ENCODE data around the gene USP2. TPM values are rescaled to one million over a fixed set of nuclear protein-coding genes. Genes with fewer than 3 reads are reported as not detected.

The USP2 gene
- total and polyA plus RNA-seq, 4 experiments from 2014 or later: 0.17 to 0.22 (median 0.21) TPM; not detected in 1

DNA sequence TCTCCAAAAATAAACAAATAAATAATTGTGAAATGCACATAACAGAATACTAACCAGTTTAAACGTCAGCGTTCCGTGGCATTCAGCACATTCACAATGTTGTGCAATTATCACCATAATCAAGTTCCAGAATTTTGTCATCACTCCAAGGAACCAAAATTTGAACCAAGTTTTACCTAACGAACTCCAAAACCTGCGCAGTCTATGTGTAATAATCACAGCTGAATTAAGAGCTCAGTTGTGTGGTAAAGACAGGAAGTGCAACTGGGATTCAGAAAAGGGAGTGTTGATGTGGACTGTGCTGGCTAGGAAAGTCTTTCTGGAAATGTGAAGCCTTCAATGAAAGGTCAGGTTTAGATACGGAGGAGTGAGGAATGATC lies 59.1 kb downstream of the USP2 start:
- Mint-ChIP-seq H3K4me1 (peaks cover 17 to 37% (median 27%) of the 10 kb centered on the region in 4 donors), H3K9me3 (no peaks in the 10 kb centered on the region), H3K27me3 (peaks cover 0 to 6% of the 10 kb centered on the region in 2 donors), H3K36me3 (no peaks in the 10 kb centered on the region), H3K27ac (no peak overlapping the region), H3K4me3 (peak overlapping the region in 5 of 8 donors; percentile 9 to 90 (median 27))
- ChIA-PET POLR2A (ENCODE audit: partially characterized antibody) (interaction anchor here (2.1 to 3.5 kb wide), 3 partner anchors 12 to 116 kb away, joined by 8 to 22 read pairs (median 10); partner anchors contain the start of genes CBL and RNF26), CTCF (ENCODE audit: partially characterized antibody) (interaction anchor here (0.7 to 11.0 kb wide), 24 partner anchors 11 to 259 kb away, joined by 3 to 146 read pairs (median 4); partner anchors contain the start of genes CBL, RNF26 and VPS11)
- intact Hi-C loops (cut with micrococcal nuclease): loop anchor here (2.0 to 5.0 kb wide), 3 partner anchors 40 to 220 kb away; partner anchors contain the start of gene DPAGT1
- Histone ChIP-seq H3K4me3 (ENCODE audit: low read length in 2 of 2) (no peak overlapping the region), H3K9me3 (ENCODE audit: control insufficient read depth in 1 of 2, low read length in 2 of 2) (no peaks in the 10 kb centered on the region), H3K36me3 (ENCODE audit: insufficient read depth, low read length) (no peaks in the 10 kb centered on the region), H3K27ac (ENCODE audit: low read depth, low read length) (no peak overlapping the region), H3K27me3 (ENCODE audit: insufficient read depth, low read length) (no peaks in the 10 kb centered on the region), H3K4me1 (ENCODE audit: insufficient read depth, low read length) (peaks cover 46% of the 10 kb centered on the region)
- no peak for DNase-seq

DNA sequence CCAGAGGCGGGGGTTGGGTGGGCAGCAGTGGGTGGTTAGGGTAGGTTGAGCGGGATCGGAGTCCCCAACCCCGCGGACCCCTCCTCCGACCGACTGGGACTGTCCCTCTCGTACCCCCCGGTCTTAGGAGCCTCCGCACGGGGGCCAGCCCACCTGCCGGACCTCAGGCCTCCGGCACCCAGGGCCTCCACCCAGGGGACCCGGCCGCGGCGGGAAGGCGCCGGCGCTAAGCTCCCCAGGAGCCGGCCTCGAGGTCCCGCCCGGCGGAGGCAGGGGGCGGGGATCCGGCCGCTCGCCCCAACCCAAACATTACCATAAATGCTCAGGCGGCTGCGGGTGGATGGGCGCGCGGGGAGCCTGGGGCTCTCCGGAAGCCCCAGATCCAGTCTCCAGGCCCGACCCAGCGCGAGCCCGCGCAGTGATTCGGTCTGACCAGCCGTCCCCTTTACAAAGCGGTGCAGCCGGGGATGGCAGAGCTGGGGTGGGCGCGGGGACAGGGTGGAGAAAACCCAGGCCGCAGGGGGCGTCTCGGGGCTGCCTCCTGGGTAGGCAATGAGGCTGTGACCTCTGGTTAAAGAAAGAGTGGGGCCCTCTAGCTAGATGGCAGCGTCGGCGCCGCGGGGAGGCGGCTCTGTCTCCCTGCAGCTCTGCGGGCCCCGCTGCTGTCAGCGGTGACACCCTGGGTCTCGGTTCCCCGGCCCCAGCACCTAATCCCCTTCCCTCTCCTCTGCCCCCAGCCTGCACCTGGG lies 60.5 kb downstream of the USP2 start:
- Mint-ChIP-seq H3K36me3 (no peaks in the 10 kb centered on the region), H3K4me1 (peaks cover 17 to 44% (median 28%) of the 10 kb centered on the region in 4 donors), H3K27me3 (peaks cover 0 to 6% of the 10 kb centered on the region in 2 donors), H3K27ac (peak overlapping the region in 6 of 7 donors; percentile 56 to 89 (median 77)), H3K9me3 (no peaks in the 10 kb centered on the region), H3K4me3 (peak overlapping the region; percentile 81 to 93 (median 86))
- H3K4me1 ChIP-seq (ENCODE audit: insufficient read depth, low read length): peaks cover 52% of the 10 kb centered on the region
- peak overlapping the region; percentile 61 to 62 for H3K4me3 ChIP-seq (ENCODE audit: low read length in 2 of 2)
- ChIA-PET POLR2A (ENCODE audit: partially characterized antibody) (interaction anchor here (0.6 to 3.5 kb wide), 11 partner anchors 11 to 1007 kb away, joined by 3 to 22 read pairs (median 4); partner anchors contain the start of genes CBL, HINFP, RNF26 and VPS11), CTCF (ENCODE audit: partially characterized antibody) (interaction anchor here (0.8 to 11.0 kb wide), 11 partner anchors 15 to 161 kb away, joined by 3 to 146 read pairs (median 6); partner anchors contain the start of genes CBL and RNF26)
- H3K9me3 ChIP-seq (ENCODE audit: control insufficient read depth in 1 of 2, low read length in 2 of 2): no peaks in the 10 kb centered on the region
- intact Hi-C loops (cut with micrococcal nuclease): loop anchor here (1.0 to 5.0 kb wide), 3 partner anchors 13 to 219 kb away; partner anchors contain the start of genes DPAGT1 and RNF26
- H3K27ac ChIP-seq (ENCODE audit: low read depth, low read length): peak overlapping the region; percentile 60
- H3K27me3 ChIP-seq (ENCODE audit: insufficient read depth, low read length): peaks cover 5% of the 10 kb centered on the region
- DNase-seq: peak in 4 of 5 donors; percentile 49 to 59 (median 54)
- no peaks in the 10 kb centered on the region for H3K36me3 ChIP-seq (ENCODE audit: insufficient read depth, low read length)

- H3K9me3 Mint-ChIP-seq: no peaks in the 10 kb centered on the region
- peaks cover 10% of the 10 kb centered on the region for H3K27me3 ChIP-seq (ENCODE audit: insufficient read depth, low read length)
- H3K9me3 ChIP-seq (ENCODE audit: control insufficient read depth in 1 of 2, low read length in 2 of 2): no peaks in the 10 kb centered on the region
- ChIA-PET CTCF (ENCODE audit: partially characterized antibody) (interaction anchor here (1.0 to 11.0 kb wide), 9 partner anchors 13 to 151 kb away, joined by 3 to 146 read pairs (median 6); partner anchors contain the start of genes CBL and RNF26), POLR2A (ENCODE audit: partially characterized antibody) (interaction anchor here (0.7 to 3.5 kb wide), 9 partner anchors 10 to 253 kb away, joined by 3 to 22 read pairs (median 4); partner anchors contain the start of genes CBL, HINFP and VPS11)
- peaks cover 1 to 12% of the 10 kb centered on the region in 2 donors for H3K27me3 Mint-ChIP-seq
- no peak for DNase-seq
- peak overlapping the region; percentile 60 for H3K27ac ChIP-seq (ENCODE audit: low read depth, low read length)
- no peaks in the 10 kb centered on the region for H3K36me3 Mint-ChIP-seq
- H3K4me1 ChIP-seq (ENCODE audit: insufficient read depth, low read length): peaks cover 59% of the 10 kb centered on the region
- intact Hi-C loops (cut with micrococcal nuclease): loop anchor here (5.0 kb wide), 2 partner anchors 38 to 218 kb away; partner anchors contain the start of gene DPAGT1
- H3K4me3 Mint-ChIP-seq: peak overlapping the region in 5 of 8 donors; percentile 73 to 80 (median 79)
- peak overlapping the region in 1 of 2 donors; percentile 62 for H3K4me3 ChIP-seq (ENCODE audit: low read length in 2 of 2)
- H3K4me1 Mint-ChIP-seq: peaks cover 19 to 50% (median 33%) of the 10 kb centered on the region in 4 donors
- H3K27ac Mint-ChIP-seq: peak overlapping the region in 4 of 7 donors; percentile 72 to 89 (median 88)
- H3K36me3 ChIP-seq (ENCODE audit: insufficient read depth, low read length): no peaks in the 10 kb centered on the region
Observed at GRCh38 chr11:119320240-119320775, 61.2 kb downstream of the USP2 start.

- intact Hi-C loops (cut with micrococcal nuclease): loop anchor here (5.0 kb wide), 2 partner anchors 37 to 217 kb away; partner anchors contain the start of gene DPAGT1
- no peaks in the 10 kb centered on the region for H3K9me3 ChIP-seq (ENCODE audit: control insufficient read depth in 1 of 2, low read length in 2 of 2)
- ChIA-PET POLR2A (ENCODE audit: partially characterized antibody) (interaction anchor here (1.0 to 2.4 kb wide), 3 partner anchors 18 to 252 kb away, joined by 3 to 10 read pairs (median 4); partner anchors contain the start of genes CBL and VPS11), CTCF (ENCODE audit: partially characterized antibody) (interaction anchor here (1.0 to 11.0 kb wide), 3 partner anchors 12 to 151 kb away, joined by 3 to 146 read pairs (median 10); partner anchors contain the start of genes NLRX1 and RNF26)
- Mint-ChIP-seq H3K27me3 (peaks cover 1 to 12% of the 10 kb centered on the region in 2 donors), H3K9me3 (no peaks in the 10 kb centered on the region), H3K4me3 (peak overlapping the region in 6 of 8 donors; percentile 64 to 83 (median 78)), H3K27ac (peak overlapping the region in 6 of 7 donors; percentile 72 to 95 (median 88)), H3K4me1 (peaks cover 19 to 54% (median 36%) of the 10 kb centered on the region in 4 donors), H3K36me3 (no peaks in the 10 kb centered on the region)
- H3K27me3 ChIP-seq (ENCODE audit: insufficient read depth, low read length): peaks cover 10% of the 10 kb centered on the region
- peaks cover 64% of the 10 kb centered on the region for H3K4me1 ChIP-seq (ENCODE audit: insufficient read depth, low read length)
- H3K36me3 ChIP-seq (ENCODE audit: insufficient read depth, low read length): no peaks in the 10 kb centered on the region
- DNase-seq: no peak
- no peak overlapping the region for H3K4me3 ChIP-seq (ENCODE audit: low read length in 2 of 2)
- H3K27ac ChIP-seq (ENCODE audit: low read depth, low read length): no peak overlapping the region
Observed at GRCh38 chr11:119319700-119320239, 61.7 kb downstream of the USP2 start.

- peaks cover 1 to 13% of the 10 kb centered on the region in 2 donors for H3K27me3 Mint-ChIP-seq
- no peaks in the 10 kb centered on the region for H3K9me3 Mint-ChIP-seq
- Histone ChIP-seq H3K4me3 (ENCODE audit: low read length in 2 of 2) (no peak overlapping the region), H3K27ac (ENCODE audit: low read depth, low read length) (peak overlapping the region; percentile 36), H3K36me3 (ENCODE audit: insufficient read depth, low read length) (no peaks in the 10 kb centered on the region), H3K9me3 (ENCODE audit: control insufficient read depth in 1 of 2, low read length in 2 of 2) (no peaks in the 10 kb centered on the region), H3K27me3 (ENCODE audit: insufficient read depth, low read length) (peaks cover 10% of the 10 kb centered on the region), H3K4me1 (ENCODE audit: insufficient read depth, low read length) (peaks cover 67% of the 10 kb centered on the region)
- POLR2A ChIA-PET (ENCODE audit: partially characterized antibody): interaction anchor here (1.0 to 1.2 kb wide), 2 partner anchors 113 to 251 kb away, joined by 3 to 4 read pairs; partner anchors contain the start of genes CBL and VPS11
- H3K4me1 Mint-ChIP-seq: peaks cover 19 to 59% (median 37%) of the 10 kb centered on the region in 4 donors
- CTCF ChIA-PET (ENCODE audit: partially characterized antibody): interaction anchor here (1.0 to 11.0 kb wide), 3 partner anchors 12 to 150 kb away, joined by 3 to 146 read pairs (median 10); partner anchors contain the start of genes NLRX1 and RNF26
- intact Hi-C loops (cut with micrococcal nuclease): no loop called here
- no peaks in the 10 kb centered on the region for H3K36me3 Mint-ChIP-seq
- peak overlapping the region; percentile 13 to 83 (median 74) for H3K4me3 Mint-ChIP-seq
- DNase-seq: no peak
- H3K27ac Mint-ChIP-seq: peak overlapping the region; percentile 65 to 96 (median 93)
Observed at GRCh38 chr11:119319136-119319699, 62.3 kb downstream of the USP2 start.

All from CD4-positive, alpha-beta memory T cell (primary cell).